ENCODE data around the gene FLRT1.

DNA sequence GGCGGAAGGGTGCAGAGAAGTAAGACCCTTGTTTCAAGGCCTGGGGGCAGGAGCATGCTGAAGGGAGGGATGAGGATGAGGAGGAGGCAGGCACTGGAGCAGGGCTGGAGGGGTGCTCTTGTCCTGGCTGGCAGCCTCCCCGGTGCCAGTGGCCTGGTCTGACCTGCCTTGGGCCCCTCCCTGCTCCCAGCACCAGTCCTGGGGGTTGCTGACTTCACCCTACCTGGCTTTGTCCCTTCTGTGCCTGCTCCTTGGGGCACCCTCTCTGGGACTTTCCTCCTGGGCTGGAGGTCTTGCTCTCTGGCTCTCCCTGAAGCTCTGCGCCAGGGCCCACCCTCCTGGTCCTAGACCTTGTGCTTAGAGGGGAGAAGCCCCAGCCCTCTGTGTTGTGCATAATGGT lies 4.7 kb upstream of the FLRT1 start:
- TF ChIP-seq POLR2AphosphoS5 (IDR thresholded peaks at IDR 0.05) (no peak), POLR2A (IDR thresholded peaks at IDR 0.05) (no peak), EP300 (IDR thresholded peaks at IDR 0.05; ENCODE audit: low read depth) (no peak)
- TF ChIP-seq, protein P1, sequence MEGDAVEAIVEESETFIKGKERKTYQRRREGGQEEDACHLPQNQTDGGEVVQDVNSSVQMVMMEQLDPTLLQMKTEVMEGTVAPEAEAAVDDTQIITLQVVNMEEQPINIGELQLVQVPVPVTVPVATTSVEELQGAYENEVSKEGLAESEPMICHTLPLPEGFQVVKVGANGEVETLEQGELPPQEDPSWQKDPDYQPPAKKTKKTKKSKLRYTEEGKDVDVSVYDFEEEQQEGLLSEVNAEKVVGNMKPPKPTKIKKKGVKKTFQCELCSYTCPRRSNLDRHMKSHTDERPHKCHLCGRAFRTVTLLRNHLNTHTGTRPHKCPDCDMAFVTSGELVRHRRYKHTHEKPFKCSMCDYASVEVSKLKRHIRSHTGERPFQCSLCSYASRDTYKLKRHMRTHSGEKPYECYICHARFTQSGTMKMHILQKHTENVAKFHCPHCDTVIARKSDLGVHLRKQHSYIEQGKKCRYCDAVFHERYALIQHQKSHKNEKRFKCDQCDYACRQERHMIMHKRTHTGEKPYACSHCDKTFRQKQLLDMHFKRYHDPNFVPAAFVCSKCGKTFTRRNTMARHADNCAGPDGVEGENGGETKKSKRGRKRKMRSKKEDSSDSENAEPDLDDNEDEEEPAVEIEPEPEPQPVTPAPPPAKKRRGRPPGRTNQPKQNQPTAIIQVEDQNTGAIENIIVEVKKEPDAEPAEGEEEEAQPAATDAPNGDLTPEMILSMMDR (IDR thresholded peaks at IDR 0.05), result no peak
